IPS-15b (cell line): ENCODE results near the gene SPRED3.
"Not testable (repeated sequence)": the region's sequence is repeated elsewhere in the genome, so short reads cannot be mapped to it uniquely, and the experiment has no call there.

Source experiments
- H3K27me3 ChIP-seq: one replicate; pipeline ENCODE4 v1.6.1; 2013; ENCODE audit warnings: low read length; ENCODE audit not compliant: control insufficient read depth, insufficient read depth
- H3K36me3 ChIP-seq: one replicate; pipeline ENCODE4 v1.6.1; 2013; ENCODE audit warnings: low read length; ENCODE audit not compliant: control insufficient read depth, insufficient read depth
- H3K4me1 ChIP-seq: one replicate; pipeline ENCODE4 v1.6.1; 2013; ENCODE audit warnings: mild to moderate bottlenecking, low read length; ENCODE audit not compliant: control insufficient read depth, insufficient read depth
- H3K4me3 ChIP-seq: one replicate; pipeline ENCODE4 v1.5.1; 2013; ENCODE audit warnings: low read depth, low read length
- H3K9ac ChIP-seq: one replicate; pipeline ENCODE4 v1.6.1; 2013; ENCODE audit warnings: low read depth, mild to moderate bottlenecking, low read length
- H3K9me3 ChIP-seq: one replicate; pipeline ENCODE4 v1.6.1; 2013; ENCODE audit warnings: mild to moderate bottlenecking, low read length; ENCODE audit not compliant: control insufficient read depth, insufficient read depth

The SPRED3 gene

DNA sequence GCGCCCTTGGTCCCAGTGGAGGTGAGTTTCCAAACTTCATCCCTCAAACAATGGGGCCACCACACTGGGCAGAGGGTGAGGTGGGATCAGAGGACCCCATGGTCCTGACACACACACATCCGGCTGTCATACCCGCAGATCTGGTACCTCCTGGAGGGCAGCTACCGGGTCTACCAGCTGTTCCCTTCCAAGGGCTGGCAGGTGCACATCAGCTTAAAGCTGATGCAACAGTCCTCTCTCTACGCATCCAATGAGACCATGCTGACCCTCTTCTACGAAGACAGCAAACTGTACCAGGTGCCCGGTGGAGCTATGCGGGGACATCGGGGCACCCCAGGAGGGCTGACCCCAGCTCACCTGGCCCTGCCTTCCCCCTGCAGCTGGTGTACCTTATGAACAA, 28.1 kb upstream of the SPRED3 start:
- no peaks in the 10 kb centered on the region for H3K36me3 ChIP-seq
- H3K27me3 ChIP-seq = peaks cover 35% of the 10 kb centered on the region
- peaks cover 3% of the 10 kb centered on the region for H3K4me1 ChIP-seq
- H3K9ac ChIP-seq = no peak overlapping the region
- no peak overlapping the region for H3K4me3 ChIP-seq
- H3K9me3 ChIP-seq = no peaks in the 10 kb centered on the region

DNA sequence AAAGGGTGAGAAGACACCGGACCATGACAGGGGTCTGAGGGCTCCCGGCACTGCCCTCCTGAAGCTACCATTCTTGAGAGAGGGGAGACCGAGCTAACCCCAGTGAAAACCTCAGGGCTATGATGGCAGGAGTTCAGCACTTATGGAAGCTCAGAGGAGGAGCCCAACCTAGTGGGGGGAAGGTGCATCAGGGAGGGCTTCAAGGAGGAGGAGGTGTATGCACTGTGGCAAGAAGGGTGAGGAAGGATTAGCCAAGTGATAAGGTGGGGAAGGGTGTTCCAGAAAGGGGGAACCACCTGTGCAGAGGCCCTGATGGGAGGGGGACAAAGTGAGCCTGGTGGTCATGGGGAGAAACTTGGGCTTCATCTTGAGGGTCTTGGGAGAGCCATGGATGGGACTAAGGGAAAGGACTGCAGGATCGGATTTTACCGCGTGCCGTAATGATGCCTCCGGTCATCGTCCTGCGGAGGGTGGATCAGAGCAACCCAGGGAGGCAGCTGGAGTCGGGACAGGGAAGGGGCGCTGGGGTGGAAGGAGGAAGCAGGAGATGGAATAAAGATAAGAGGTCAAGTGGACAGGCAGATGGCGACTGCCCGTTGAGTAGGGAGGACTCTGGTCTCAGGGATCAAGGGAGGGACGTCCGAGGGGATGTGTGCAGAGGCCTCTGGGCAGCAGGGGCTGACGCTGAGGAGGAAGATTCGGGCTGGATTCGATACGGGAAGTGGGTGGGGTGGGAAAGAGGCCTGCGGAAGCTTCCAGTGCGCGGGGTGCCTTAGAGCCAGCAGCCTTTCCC, 27.5 kb upstream of the SPRED3 start:
- no peaks in the 10 kb centered on the region for H3K36me3 ChIP-seq
- peaks cover 3% of the 10 kb centered on the region for H3K4me1 ChIP-seq
- no peak overlapping the region for H3K9ac ChIP-seq
- H3K9me3 ChIP-seq = no peaks in the 10 kb centered on the region
- H3K4me3 ChIP-seq = peak overlapping the region; percentile 70
- H3K27me3 ChIP-seq = peaks cover 35% of the 10 kb centered on the region

DNA sequence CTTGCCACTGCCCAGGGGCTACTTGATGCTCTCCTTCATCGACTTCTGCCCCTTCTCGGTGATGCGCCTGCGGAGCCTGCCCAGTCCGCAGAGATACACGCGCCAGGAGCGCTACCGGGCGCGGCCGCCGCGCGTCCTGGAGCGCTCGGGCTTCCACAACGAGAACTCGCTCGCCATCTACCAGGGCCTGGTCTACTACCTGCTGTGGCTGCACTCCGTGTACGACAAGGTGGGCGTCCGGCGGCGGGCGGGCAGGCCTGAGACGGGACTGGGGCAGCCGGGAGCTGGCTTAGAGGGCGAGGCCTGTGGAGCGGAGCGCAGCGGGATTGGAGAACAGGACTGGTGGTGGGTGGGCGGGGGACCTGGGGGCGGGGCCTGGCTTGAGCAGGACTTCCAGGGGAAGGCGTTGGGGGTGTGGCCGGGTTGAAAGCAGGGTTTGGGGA, 26.8 kb upstream of the SPRED3 start:
- Histone ChIP-seq H3K4me3 (peak overlapping the region; percentile 75), H3K9ac (no peak overlapping the region), H3K9me3 (no peaks in the 10 kb centered on the region), H3K4me1 (peaks cover 3% of the 10 kb centered on the region), H3K27me3 (peaks cover 33% of the 10 kb centered on the region), H3K36me3 (no peaks in the 10 kb centered on the region)

DNA sequence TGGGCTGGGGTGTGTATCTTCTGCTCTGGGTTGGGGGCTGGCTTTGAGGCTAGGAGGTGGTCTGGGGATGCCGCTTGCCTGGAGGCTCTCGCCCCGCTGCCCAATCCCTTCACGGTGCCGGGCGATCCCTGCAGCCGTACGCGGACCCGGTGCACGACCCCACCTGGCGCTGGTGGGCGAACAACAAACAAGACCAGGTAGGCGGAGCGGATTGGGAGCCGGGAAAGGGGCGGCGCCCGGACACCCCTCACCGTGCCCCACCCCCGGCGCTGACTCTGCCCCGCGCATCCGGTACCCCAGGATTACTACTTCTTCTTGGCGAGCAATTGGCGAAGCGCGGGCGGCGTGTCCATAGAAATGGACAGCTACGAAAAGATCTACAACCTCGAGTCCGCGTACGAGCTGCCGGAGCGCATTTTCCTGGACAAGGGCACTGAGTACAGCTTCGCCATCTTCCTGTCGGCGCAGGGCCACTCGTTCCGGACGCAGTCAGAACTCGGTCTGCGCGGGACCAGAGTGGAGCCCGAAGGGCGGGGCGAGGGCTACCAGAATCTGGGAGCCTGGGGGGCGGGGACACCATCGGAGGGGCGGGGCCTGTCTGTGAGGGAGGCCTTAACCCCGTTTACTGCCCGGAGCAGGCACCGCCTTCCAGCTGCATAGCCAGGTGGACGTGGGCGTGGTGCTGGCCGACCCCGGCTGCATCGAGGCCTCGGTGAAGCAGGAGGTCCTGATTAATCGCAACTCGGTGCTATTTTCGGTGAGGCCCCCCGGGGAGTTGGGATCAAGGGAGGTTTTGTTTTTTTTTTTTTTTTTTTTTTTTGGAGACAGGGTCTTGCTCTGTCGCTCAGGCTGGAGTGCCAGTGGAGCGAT, 26.2 kb upstream of the SPRED3 start:
- peaks cover 3% of the 10 kb centered on the region for H3K4me1 ChIP-seq
- peak overlapping the region; percentile 75 for H3K4me3 ChIP-seq
- H3K27me3 ChIP-seq = peaks cover 33% of the 10 kb centered on the region
- H3K36me3 ChIP-seq = no peaks in the 10 kb centered on the region
- H3K9ac ChIP-seq = no peak overlapping the region
- H3K9me3 ChIP-seq = no peaks in the 10 kb centered on the region

DNA sequence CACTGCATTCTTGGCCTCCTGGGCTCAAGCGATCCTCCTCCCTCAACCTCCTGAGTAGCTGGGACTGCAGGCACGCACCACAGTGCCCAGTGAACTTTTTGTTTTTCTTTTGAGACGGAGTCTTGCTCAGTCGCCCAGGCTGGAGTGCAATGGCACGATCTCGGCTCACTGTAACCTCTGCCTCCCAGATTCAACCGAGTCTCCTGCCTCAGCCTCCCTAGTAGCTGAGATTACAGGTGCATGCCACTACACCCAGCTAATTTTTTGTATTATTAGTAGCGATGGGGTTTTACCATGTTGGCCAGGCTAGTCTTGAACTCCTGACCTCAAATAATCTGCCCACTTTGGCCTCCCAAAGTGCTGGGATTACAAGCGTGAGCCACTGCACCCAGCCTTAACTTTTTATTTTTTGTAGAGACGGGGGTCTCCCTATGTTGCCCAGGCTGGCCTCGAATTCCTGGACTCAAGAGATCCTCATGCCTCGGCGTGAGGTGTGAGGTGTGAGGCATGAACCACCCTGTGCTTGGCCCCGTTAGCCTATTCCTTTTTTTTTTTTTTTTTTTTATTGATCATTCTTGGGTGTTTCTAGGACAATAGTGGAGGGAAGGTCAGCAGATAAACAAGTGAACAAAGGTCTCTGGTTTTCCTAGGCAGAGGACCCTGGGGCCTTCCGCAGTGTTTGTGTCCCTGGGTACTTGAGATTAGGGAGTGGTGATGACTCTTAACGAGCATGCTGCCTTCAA, 25.4 kb upstream of the SPRED3 start:
- not testable (repeated sequence) for H3K36me3 ChIP-seq, H3K9ac ChIP-seq, H3K4me1 ChIP-seq, H3K9me3 ChIP-seq
- Histone ChIP-seq H3K4me3 (peak overlapping the region; percentile 23), H3K27me3 (peaks cover 30% of the 10 kb centered on the region)

DNA sequence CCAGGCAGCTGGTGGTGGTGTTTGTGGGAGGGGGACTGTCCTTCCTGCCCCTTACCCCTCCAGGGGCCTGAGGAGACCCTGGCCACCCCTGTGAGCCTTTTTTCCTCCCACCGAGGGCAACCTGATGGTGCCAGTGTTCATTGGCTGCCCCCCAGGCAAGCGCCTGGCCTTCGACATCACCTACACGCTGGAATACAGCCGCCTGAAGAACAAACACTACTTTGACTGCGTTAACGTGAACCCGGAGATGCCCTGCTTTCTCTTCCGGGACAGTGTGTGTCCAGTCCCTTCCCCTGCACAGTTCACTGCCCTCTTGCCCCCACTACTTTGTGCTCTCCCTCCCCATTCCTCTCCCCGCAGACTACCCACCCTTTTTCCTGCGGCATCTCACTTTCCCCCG, 21.5 kb upstream of the SPRED3 start:
- H3K9ac ChIP-seq = no peak overlapping the region
- peaks cover 8% of the 10 kb centered on the region for H3K27me3 ChIP-seq
- no peak overlapping the region for H3K4me3 ChIP-seq
- H3K36me3 ChIP-seq = no peaks in the 10 kb centered on the region
- H3K9me3 ChIP-seq = no peaks in the 10 kb centered on the region
- H3K4me1 ChIP-seq = no peaks in the 10 kb centered on the region

DNA sequence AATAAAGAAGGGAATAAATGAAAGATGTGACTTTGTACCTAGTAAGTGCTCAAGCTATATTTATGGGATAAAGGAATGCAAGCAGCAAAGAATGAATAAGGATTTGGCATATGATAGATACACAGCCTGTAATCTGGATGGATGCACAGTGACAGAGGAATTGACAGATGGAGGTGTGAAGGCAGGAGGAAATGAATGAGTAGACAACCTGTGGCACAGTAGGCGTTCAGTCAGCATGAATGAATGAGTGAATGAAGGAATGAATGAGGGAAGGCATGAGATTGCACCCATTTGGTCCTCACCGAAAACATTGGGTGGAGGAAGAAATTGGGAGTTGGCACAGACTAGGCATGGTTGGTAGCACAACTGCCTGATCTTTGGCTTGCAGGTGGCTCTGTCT, 18.9 kb upstream of the SPRED3 start:
- Histone ChIP-seq H3K36me3 (no peaks in the 10 kb centered on the region), H3K9ac (no peak overlapping the region), H3K9me3 (no peaks in the 10 kb centered on the region), H3K4me3 (no peak overlapping the region), H3K27me3 (peaks cover 8% of the 10 kb centered on the region), H3K4me1 (no peaks in the 10 kb centered on the region)

DNA sequence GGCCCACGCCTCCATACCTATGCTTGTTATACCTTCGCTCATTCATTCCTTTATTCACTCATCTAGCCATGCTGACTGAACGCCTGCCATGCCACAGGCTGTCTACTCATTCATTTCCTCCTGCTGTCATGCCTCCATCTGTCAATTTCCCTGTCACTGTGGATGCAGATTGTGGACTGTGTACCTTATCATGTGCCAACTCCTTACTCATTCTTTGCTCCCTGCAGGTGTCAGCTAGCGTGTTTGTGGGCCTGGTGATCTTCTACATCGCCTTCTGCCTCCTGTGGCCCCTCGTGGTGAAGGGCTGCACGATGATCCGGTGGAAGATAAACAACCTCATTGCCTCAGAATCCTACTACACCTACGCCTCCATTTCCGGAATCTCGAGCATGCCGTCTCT, 18.2 kb upstream of the SPRED3 start:
- H3K36me3 ChIP-seq = no peaks in the 10 kb centered on the region
- no peak overlapping the region for H3K4me3 ChIP-seq
- no peaks in the 10 kb centered on the region for H3K4me1 ChIP-seq
- peaks cover 8% of the 10 kb centered on the region for H3K27me3 ChIP-seq
- no peak overlapping the region for H3K9ac ChIP-seq
- no peaks in the 10 kb centered on the region for H3K9me3 ChIP-seq

DNA sequence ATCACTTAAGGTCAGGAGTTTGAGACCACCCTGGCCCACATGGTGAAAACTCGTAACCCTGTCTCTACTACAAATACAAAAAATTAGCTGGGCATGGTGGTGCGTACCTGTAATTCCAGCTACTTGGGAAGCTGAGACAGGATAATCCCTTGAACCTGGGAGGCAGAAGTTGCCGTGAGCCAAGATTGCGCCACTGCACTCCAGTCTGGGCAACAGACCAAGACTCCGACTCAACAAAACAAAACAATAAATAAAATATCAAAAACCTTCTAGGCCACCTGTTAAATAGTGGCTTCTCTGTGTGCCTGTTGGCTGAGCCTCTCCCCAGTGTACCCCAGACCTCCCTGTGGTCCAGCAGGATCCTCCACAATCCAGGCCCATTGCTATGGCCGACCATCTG, 17.4 kb upstream of the SPRED3 start:
- no peaks in the 10 kb centered on the region for H3K36me3 ChIP-seq
- no peaks in the 10 kb centered on the region for H3K9me3 ChIP-seq
- H3K27me3 ChIP-seq = peaks cover 8% of the 10 kb centered on the region
- no peak overlapping the region for H3K9ac ChIP-seq
- H3K4me3 ChIP-seq = no peak overlapping the region
- H3K4me1 ChIP-seq = no peaks in the 10 kb centered on the region

DNA sequence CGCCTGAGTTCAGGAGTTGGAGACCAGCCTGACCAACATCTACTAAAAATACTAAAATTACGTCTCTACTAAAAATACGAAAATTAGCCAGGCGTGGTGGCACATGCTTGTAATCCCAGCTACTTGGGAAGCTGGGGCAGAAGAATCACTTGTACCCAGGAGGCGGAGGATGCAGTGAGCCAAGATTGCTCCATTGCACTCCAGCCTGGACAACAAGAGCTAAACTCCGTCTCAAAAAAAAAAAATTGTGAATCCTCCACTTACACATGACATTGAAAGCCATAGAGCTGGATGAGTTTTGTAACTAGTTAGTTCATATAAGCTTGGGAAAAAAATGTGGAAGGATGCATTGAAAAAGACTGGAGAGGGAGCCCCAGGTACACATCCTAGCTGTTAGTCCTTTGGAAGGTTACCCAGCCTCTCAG, 14.6 kb upstream of the SPRED3 start:
- peaks cover 4% of the 10 kb centered on the region for H3K36me3 ChIP-seq
- H3K4me3 ChIP-seq = peak overlapping the region; percentile 72
- H3K27me3 ChIP-seq = peaks cover 8% of the 10 kb centered on the region
- H3K9ac ChIP-seq = peak overlapping the region; percentile 79
- H3K4me1 ChIP-seq = no peaks in the 10 kb centered on the region
- no peaks in the 10 kb centered on the region for H3K9me3 ChIP-seq

DNA sequence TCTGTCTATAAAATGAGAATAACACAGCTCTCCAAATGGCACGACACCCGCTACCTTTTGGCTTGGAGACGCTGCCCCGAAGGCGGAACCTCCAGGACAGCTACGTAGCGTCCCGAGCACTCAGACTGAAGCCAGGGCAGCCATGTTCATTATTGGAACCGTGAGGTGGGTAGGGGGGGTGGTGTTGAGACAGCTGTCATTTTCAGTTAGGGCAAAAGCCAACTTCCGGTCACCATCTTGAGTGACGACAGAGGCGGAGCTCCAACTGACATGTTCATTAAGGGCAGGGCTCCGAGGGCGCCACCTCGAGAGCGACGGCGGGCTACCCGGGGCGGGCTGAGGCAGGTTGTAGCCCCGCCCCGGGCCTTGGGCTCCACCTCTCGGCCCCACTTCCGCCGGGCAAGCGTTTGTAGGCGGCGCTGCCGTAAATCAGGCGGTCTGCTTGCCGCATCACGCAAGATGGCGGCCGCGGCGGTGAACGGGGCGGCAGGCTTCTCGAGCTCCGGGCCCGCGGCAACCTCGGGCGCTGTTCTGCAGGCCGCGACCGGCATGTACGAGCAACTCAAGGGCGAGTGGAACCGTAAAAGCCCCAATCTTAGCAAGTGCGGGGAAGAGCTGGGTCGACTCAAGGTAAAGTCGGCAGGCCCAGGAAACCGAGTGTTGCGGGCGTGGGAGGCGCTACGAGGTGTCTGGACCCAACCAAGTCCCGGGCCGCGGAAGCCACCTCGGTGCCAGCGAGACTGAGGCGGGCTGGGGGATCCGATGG, 14.0 kb upstream of the SPRED3 start, which contains the start of gene PSMD8:
Gene PSMD8 (plus strand): TSS at position 240 of the 766 bp plus-strand sequence. CDS start 31 bp downstream, at position 271.
- peak within 1 kb of the TSS; percentile 97 for H3K4me3 ChIP-seq
- no peaks in the 10 kb centered on the region for H3K9me3 ChIP-seq
- peaks cover 8% of the 10 kb centered on the region for H3K27me3 ChIP-seq
- H3K9ac ChIP-seq = peak within 1 kb of the TSS; percentile 97
- H3K36me3 ChIP-seq = peaks cover 10% of the 10 kb centered on the region
- no peaks in the 10 kb centered on the region for H3K4me1 ChIP-seq
